Testis (tissue), 2 donors: Measurements from ENCODE around the gene GDPD1.

Source experiments
- POLR2A ChIP-seq: fragments of 450-650 bp; IDR thresholded peaks from one replicate; pipeline ENCODE4 v1.6.1; 2017; ENCODE audit warnings: antibody characterized with exemption, mild to moderate bottlenecking, moderate library complexity
- TF ChIP-seq, protein P1 (sequence below), 3 experiments: fragments of 450-650 bp in 2 of 3; fragments of 200-600 bp in 1 of 3; sonication (generic) in 1 of 3; IDR thresholded peaks; one replicate each; pipeline ENCODE4 v1.5.1; 2016 to 2019; ENCODE audit warnings: antibody characterized with exemption in 3 of 3, mild to moderate bottlenecking in 2 of 3, moderate library complexity in 1 of 3

DNA sequence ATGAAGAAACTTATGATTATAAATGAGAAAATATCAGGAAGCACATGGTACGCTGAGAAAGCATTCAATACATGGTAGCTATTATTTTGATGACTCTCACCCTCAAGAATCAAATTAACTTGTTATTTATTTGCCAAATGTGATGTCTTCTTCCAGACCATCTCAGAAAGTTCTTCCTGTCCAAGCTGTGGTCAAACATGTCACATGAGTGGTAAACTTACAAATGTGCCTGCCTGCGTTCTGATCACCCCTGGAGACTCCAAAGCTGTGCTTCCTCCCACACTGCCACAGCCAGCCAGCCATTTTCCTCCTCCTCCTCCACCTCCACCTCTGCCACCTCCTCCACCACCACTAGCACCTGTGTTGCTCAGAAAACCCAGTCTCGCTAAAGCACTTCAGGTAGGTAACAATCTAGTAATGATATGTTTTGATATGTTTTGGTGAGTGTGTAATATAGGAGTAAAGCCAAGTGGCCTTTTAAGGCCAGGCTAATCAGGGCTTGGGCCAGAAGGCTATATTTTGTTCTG, 26.9 kb upstream of the GDPD1 start:
- TF ChIP-seq POLR2A = no peak
- TF ChIP-seq, protein P1, sequence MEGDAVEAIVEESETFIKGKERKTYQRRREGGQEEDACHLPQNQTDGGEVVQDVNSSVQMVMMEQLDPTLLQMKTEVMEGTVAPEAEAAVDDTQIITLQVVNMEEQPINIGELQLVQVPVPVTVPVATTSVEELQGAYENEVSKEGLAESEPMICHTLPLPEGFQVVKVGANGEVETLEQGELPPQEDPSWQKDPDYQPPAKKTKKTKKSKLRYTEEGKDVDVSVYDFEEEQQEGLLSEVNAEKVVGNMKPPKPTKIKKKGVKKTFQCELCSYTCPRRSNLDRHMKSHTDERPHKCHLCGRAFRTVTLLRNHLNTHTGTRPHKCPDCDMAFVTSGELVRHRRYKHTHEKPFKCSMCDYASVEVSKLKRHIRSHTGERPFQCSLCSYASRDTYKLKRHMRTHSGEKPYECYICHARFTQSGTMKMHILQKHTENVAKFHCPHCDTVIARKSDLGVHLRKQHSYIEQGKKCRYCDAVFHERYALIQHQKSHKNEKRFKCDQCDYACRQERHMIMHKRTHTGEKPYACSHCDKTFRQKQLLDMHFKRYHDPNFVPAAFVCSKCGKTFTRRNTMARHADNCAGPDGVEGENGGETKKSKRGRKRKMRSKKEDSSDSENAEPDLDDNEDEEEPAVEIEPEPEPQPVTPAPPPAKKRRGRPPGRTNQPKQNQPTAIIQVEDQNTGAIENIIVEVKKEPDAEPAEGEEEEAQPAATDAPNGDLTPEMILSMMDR (IDR thresholded peaks at IDR 0.05) = no peak
